ENCODE measurements around the gene SHF.

DNA sequence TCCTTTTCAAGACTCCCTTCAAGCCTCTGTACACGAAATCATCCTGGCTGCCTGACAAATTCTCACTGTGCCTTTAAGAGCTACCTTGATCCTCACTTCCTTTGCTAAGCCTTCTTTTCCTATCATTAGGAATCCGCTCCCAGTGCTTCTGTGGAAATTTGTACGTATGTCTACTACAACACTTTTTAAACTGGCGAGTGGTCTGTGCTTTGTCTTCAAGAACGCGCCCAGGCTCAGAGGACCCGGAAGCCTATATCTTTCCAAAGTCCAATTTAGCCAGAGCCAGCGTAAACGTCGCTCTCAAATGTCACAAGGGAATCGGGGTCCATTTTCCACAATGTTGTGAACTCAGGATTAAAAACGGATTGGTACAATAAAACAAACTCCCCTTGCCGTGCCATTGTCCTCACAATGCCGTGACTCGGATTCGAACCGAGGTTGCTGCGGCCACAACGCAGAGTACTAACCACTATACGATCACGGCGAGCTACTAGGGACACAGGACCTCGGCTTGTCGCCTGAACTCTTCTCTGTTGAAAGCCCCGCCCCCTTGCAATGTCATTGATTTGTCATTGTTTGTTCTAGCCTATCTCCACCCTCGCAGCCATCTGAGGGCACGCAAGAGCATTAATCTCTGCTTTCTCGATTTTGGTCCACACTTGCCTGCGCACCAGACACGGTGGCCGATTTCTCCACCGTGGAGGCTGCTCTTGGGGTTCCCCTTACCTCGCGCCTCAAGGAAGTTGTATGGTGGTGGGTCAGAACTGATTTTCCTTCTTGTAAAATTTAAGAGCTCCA lies 12.4 kb upstream of the SHF start:
- peak; percentile 93 for TF ChIP-seq POLR2A (IDR thresholded peaks at IDR 0.05; ENCODE audit: low read depth, low read length)
- peak; percentile 90 for TF ChIP-seq POLR2AphosphoS5 (IDR thresholded peaks at IDR 0.05; ENCODE audit: low read depth, low read length)

Data from GM12892 (cell line).